OCI-LY3 (cell line): Measurements from ENCODE around the gene SMYD5.

ENCODE experiments used
- H2AFZ ChIP-seq: fragments of 200-600, 300-600 bp; shearing (Covaris generic); 2 replicates; pipeline ENCODE4 v1.6.0; 2014; ENCODE audit warnings: antibody characterized with exemption, low read depth, low read length
- H3K27ac ChIP-seq: fragments of 200-600, 300-600 bp; sonication (generic); 2 replicates; pipeline ENCODE4 v1.5.1; 2014; ENCODE audit warnings: mild to moderate bottlenecking, low read length, moderate library complexity, mixed read lengths
- H3K27me3 ChIP-seq: fragments of 200-600, 300-600 bp; sonication (generic); 2 replicates; pipeline ENCODE4 v1.6.1; 2014; ENCODE audit warnings: low read depth, low read length, mixed read lengths
- H3K36me3 ChIP-seq: fragments of 200-600, 300-600 bp; sonication (generic); replicated peaks from 2 replicates; pipeline ENCODE3; 2014; ENCODE audit warnings: low read depth, low read length, mixed read lengths
- H3K4me1 ChIP-seq: fragments of 300-600, 200-600 bp; sonication (generic); 2 replicates; pipeline ENCODE4 v1.6.1; 2014; ENCODE audit warnings: low read length, mixed read lengths
- H3K4me2 ChIP-seq: fragments of 200-600, 300-600 bp; sonication (generic); 2 replicates; pipeline ENCODE4 v1.6.1; 2014; ENCODE audit warnings: low read length, mixed read lengths
- H3K4me3 ChIP-seq: fragments of 300-600, 200-600 bp; sonication (generic); 2 replicates; pipeline ENCODE4 v1.5.1; 2014; ENCODE audit warnings: antibody characterized with exemption, mild to moderate bottlenecking, low read length, moderate library complexity
- H3K79me2 ChIP-seq: fragments of 300-600, 200-600 bp; shearing (Covaris generic); 2 replicates; pipeline ENCODE4 v1.6.1; 2014; ENCODE audit warnings: mild to moderate bottlenecking, low read length, mixed read lengths
- H3K9ac ChIP-seq: fragments of 300-600, 200-600 bp; shearing (Covaris generic); 2 replicates; pipeline ENCODE4 v1.6.0; 2014; ENCODE audit warnings: mild to moderate bottlenecking, low read length, moderate library complexity
- H3K9me3 ChIP-seq: fragments of 200-600, 300-600 bp; shearing (Covaris generic); 2 replicates; pipeline ENCODE4 v1.6.1; 2014; ENCODE audit warnings: low read length, mixed read lengths; ENCODE audit not compliant: insufficient read depth
- H4K20me1 ChIP-seq: fragments of 200-600, 300-600 bp; sonication (generic); 2 replicates; pipeline ENCODE4 v1.6.1; 2016; ENCODE audit warnings: low read length, mixed read lengths; ENCODE audit not compliant: insufficient read depth
- CTCF ChIP-seq: fragments of 200-600, 300-600 bp; sonication (generic); IDR thresholded peaks from 2 replicates; pipeline ENCODE4 v1.5.1; 2014; ENCODE audit warnings: antibody characterized with exemption, low read length, low read depth
- EZH2phosphoT487 ChIP-seq: fragments of 200-600 bp; shearing (Covaris generic); IDR thresholded peaks from 2 replicates; pipeline ENCODE4 v1.6.1; 2018; ENCODE audit warnings: antibody characterized with exemption, mixed run types, low read depth

SMYD5 gene

GRCh38 chr2:73205611-73206010 is 8.4 kb upstream of the SMYD5 start:
- Histone ChIP-seq H3K27ac (no peak overlapping the region), H2AFZ (no peak overlapping the region), H3K9me3 (no peaks in the 10 kb centered on the region), H3K79me2 (no peaks in the 10 kb centered on the region), H3K4me3 (no peak overlapping the region), H3K36me3 (no peaks in the 10 kb centered on the region), H3K4me1 (peaks cover 4% of the 10 kb centered on the region; the same call in 1 of the 2 replicates), H4K20me1 (no peaks in the 10 kb centered on the region), H3K4me2 (no peak overlapping the region), H3K27me3 (no peaks in the 10 kb centered on the region), H3K9ac (no peak overlapping the region)
- TF ChIP-seq CTCF (no peak), EZH2phosphoT487 (no peak)

GRCh38 chr2:73208258-73208657 is 5.8 kb upstream of the SMYD5 start:
- H4K20me1 ChIP-seq = no peaks in the 10 kb centered on the region
- H3K9ac ChIP-seq = no peak overlapping the region
- H2AFZ ChIP-seq = no peak overlapping the region
- no peaks in the 10 kb centered on the region for H3K79me2 ChIP-seq
- no peak overlapping the region for H3K27ac ChIP-seq
- peaks cover 16% of the 10 kb centered on the region for H3K4me1 ChIP-seq
- H3K9me3 ChIP-seq = no peaks in the 10 kb centered on the region
- H3K4me3 ChIP-seq = no peak overlapping the region
- TF ChIP-seq EZH2phosphoT487 (no peak), CTCF (no peak)
- H3K4me2 ChIP-seq = no peak overlapping the region
- no peaks in the 10 kb centered on the region for H3K36me3 ChIP-seq
- H3K27me3 ChIP-seq = no peaks in the 10 kb centered on the region

DNA sequence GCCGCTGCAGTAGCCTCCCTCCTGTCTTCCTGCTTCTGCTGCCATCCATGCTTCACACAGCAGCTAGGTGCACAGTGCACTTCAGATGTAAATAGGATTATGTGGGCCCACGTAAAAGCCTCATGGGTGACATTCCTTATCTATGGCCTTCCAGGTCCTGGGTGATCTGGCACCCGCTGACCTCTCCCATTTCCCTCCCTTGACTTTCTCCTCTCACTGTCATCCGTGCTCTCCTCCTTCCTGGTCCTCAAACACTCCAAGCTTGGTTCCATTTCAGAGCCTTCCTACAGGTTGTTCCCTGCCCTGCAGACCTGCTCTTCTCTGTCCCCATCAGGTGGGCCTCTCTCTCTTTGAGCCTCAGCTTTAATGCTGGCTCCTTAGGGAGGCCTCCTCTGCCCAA is 4.0 kb upstream of the SMYD5 start:
- no peak overlapping the region for H3K4me2 ChIP-seq
- H3K9ac ChIP-seq = no peak overlapping the region
- no peaks in the 10 kb centered on the region for H4K20me1 ChIP-seq

GRCh38 chr2:73210696-73211095 is 3.3 kb upstream of the SMYD5 start:
- no peak overlapping the region for H2AFZ ChIP-seq

More for the DNA sequence above, 4.0 kb upstream of the SMYD5 start:
- no peak for TF ChIP-seq CTCF
- TF ChIP-seq EZH2phosphoT487 = no peak
- Histone ChIP-seq H3K4me1 (peaks cover 21% of the 10 kb centered on the region), H3K36me3 (no peaks in the 10 kb centered on the region), H3K79me2 (peaks cover 9% of the 10 kb centered on the region), H3K4me3 (no peak overlapping the region), H3K9me3 (no peaks in the 10 kb centered on the region), H3K27ac (no peak overlapping the region), H2AFZ (no peak overlapping the region), H3K27me3 (no peaks in the 10 kb centered on the region)

More at GRCh38 chr2:73210696-73211095, 3.3 kb upstream of the SMYD5 start:
- Histone ChIP-seq H3K27ac (no peak overlapping the region), H3K9me3 (no peaks in the 10 kb centered on the region), H3K79me2 (peaks cover 16% of the 10 kb centered on the region), H3K27me3 (no peaks in the 10 kb centered on the region), H3K9ac (no peak overlapping the region), H3K4me1 (peaks cover 28% of the 10 kb centered on the region), H3K4me3 (no peak overlapping the region), H3K36me3 (no peaks in the 10 kb centered on the region), H4K20me1 (no peaks in the 10 kb centered on the region), H3K4me2 (no peak overlapping the region)
- TF ChIP-seq CTCF = no peak
- TF ChIP-seq EZH2phosphoT487 = no peak
